CD4-positive, alpha-beta T cell treated with Interleukin-6 at 100 ng/mL for 8 hours (primary cell): Measurements from ENCODE around the gene PREX1.

ENCODE experiments used
- DNase-seq: peaks from one replicate; pipeline ENCODE4 v3.0.0-alpha.2; 2020; ENCODE audit warnings: mixed read lengths, low spot score

PREX1 gene

GRCh38 chr20:48752963-48753362 is 74.8 kb downstream of the PREX1 start:
- no peak for DNase-seq

- no peak for DNase-seq
These were observed 75.9 kb downstream of the PREX1 start for GRCh38 chr20:48751871-48752270.

- DNase-seq: peak; percentile 68
These were observed 76.7 kb downstream of the PREX1 start for GRCh38 chr20:48750941-48751635.

- DNase-seq: no peak
These were observed 77.4 kb downstream of the PREX1 start for GRCh38 chr20:48750376-48750775.

GRCh38 chr20:48749437-48749836 is 78.4 kb downstream of the PREX1 start:
- no peak for DNase-seq

- DNase-seq: no peak
These were observed 79.2 kb downstream of the PREX1 start for GRCh38 chr20:48748556-48748955.

- DNase-seq: no peak
These were observed 79.9 kb downstream of the PREX1 start for GRCh38 chr20:48747840-48748414.

GRCh38 chr20:48745330-48745729 is 82.5 kb downstream of the PREX1 start:
- DNase-seq: no peak

- no peak for DNase-seq
These were observed 83.3 kb downstream of the PREX1 start for GRCh38 chr20:48744515-48744914.

- DNase-seq: no peak
These were observed 84.0 kb downstream of the PREX1 start for GRCh38 chr20:48743807-48744206.

- DNase-seq: no peak
These were observed 84.7 kb downstream of the PREX1 start for GRCh38 chr20:48742912-48743680.

- DNase-seq: no peak
These were observed 85.6 kb downstream of the PREX1 start for GRCh38 chr20:48742233-48742632.

GRCh38 chr20:48741669-48742068 is 86.1 kb downstream of the PREX1 start:
- no peak for DNase-seq

- no peak for DNase-seq
These were observed 87.1 kb downstream of the PREX1 start for GRCh38 chr20:48740712-48741111.

- DNase-seq: no peak
These were observed 87.5 kb downstream of the PREX1 start for GRCh38 chr20:48740292-48740649.

- no peak for DNase-seq
These were observed 88.2 kb downstream of the PREX1 start for GRCh38 chr20:48739395-48740291.

GRCh38 chr20:48738399-48739304 is 89.1 kb downstream of the PREX1 start:
- DNase-seq: peak; percentile 51

- no peak for DNase-seq
These were observed 89.8 kb downstream of the PREX1 start for GRCh38 chr20:48738094-48738398.

- no peak for DNase-seq
These were observed 90.2 kb downstream of the PREX1 start for GRCh38 chr20:48737434-48738093.

- no peak for DNase-seq
These were observed 91.2 kb downstream of the PREX1 start for GRCh38 chr20:48736636-48737035.

GRCh38 chr20:48736231-48736630 is 91.6 kb downstream of the PREX1 start:
- no peak for DNase-seq
